ENCODE data around the gene CTDP1.

DNA sequence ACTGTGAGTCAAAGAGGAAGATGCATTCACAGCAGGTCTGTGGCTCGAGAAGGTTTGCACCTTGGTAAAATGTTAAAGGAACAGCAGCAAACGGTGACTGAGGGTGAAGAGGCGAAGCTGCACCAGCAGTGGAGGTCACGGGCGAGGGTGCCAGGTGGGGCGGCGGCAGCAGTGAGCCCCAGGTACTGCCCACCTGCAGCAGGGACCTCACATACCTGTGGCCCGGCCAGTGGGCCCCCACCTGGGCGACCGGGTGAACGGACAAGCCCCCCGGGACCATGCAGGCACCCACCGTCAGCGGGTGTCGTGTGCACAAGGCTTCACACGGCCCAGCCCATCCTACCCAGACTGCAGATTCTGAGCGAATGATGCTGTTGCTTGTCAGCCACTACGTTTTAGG, 94.5 kb downstream of the CTDP1 start:
- TF ChIP-seq POLR2AphosphoS5 (IDR thresholded peaks at IDR 0.05; ENCODE audit: low read depth, low read length) (no peak), SIN3A (IDR thresholded peaks at IDR 0.05; ENCODE audit: borderline replicate concordance, insufficient read depth, low read length) (no peak), TAF1 (IDR thresholded peaks at IDR 0.05; ENCODE audit: borderline replicate concordance, insufficient read depth, low read length) (no peak)
- TF ChIP-seq, protein P1, sequence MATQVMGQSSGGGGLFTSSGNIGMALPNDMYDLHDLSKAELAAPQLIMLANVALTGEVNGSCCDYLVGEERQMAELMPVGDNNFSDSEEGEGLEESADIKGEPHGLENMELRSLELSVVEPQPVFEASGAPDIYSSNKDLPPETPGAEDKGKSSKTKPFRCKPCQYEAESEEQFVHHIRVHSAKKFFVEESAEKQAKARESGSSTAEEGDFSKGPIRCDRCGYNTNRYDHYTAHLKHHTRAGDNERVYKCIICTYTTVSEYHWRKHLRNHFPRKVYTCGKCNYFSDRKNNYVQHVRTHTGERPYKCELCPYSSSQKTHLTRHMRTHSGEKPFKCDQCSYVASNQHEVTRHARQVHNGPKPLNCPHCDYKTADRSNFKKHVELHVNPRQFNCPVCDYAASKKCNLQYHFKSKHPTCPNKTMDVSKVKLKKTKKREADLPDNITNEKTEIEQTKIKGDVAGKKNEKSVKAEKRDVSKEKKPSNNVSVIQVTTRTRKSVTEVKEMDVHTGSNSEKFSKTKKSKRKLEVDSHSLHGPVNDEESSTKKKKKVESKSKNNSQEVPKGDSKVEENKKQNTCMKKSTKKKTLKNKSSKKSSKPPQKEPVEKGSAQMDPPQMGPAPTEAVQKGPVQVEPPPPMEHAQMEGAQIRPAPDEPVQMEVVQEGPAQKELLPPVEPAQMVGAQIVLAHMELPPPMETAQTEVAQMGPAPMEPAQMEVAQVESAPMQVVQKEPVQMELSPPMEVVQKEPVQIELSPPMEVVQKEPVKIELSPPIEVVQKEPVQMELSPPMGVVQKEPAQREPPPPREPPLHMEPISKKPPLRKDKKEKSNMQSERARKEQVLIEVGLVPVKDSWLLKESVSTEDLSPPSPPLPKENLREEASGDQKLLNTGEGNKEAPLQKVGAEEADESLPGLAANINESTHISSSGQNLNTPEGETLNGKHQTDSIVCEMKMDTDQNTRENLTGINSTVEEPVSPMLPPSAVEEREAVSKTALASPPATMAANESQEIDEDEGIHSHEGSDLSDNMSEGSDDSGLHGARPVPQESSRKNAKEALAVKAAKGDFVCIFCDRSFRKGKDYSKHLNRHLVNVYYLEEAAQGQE (IDR thresholded peaks at IDR 0.05; ENCODE audit: insufficient read depth in 1 of 2, low read depth in 2 of 2, low read length in 2 of 2), result no peak
